Stimulated activated CD8-positive, alpha-beta memory T cell treated with anti-CD3 and anti-CD28 coated beads, Interleukin-15, amount 100 ng/mL, for 1 hour (primary cell): ENCODE measurements around the gene BSPH1.
"Not testable (repeated sequence)": the region's sequence is repeated elsewhere in the genome, so short reads cannot be mapped to it uniquely, and the experiment has no call there.

Experiments used
- DNase-seq: peaks from one replicate; pipeline ENCODE4 v3.0.0-alpha.2; 2020; ENCODE audit warnings: low read depth

The BSPH1 gene, protein sequence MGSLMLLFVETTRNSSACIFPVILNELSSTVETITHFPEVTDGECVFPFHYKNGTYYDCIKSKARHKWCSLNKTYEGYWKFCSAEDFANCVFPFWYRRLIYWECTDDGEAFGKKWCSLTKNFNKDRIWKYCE

DNA sequence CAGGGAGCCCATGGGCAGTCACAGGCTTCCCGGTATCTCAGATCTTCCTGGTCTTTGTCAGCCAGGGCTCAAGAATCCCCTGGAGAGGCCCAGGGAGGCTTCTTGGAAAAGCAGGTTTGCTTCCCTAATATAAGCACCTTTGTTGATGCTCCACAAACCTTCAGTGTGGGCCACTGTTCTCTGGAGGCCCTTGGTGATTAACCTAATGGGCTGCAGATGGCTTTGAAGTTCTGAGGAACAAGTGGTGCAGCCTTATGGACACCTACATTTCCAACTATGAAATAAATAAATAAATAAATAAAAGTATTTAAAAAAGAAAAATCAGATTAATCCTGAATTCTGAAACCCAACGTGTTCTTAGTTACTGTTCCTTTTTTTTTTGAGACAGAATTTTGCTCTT, at the start of gene BSPH1:
Gene BSPH1, minus strand, starts transcription at position 101 of the 400 bp plus-strand sequence. Its CDS starts 89 bp downstream, at position 12.
- no peak for DNase-seq

- DNase-seq: no peak
Observed at GRCh38 chr19:48036765-48037164, 44.8 kb upstream of the BSPH1 start.

DNA sequence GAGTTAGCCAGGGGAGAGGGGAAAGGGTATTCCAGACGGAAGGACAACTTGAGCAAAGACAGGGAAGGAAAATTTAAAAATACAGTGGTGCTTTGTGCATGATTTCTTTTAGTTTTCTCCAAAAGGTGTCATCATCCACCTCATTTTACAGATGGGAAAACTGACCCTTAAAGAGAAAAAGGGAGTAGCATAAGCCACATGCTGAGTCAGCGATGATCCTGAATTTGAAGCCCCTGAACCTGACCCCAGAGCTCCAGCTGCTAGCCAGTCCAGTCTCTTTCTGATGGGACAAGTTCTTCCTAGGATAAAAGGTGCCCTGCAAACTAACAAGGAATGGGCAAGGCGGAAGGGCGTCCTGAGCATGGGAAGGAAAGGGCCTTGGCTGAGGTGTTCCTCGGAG, 41.6 kb upstream of the BSPH1 start:
- no peak for DNase-seq

DNA sequence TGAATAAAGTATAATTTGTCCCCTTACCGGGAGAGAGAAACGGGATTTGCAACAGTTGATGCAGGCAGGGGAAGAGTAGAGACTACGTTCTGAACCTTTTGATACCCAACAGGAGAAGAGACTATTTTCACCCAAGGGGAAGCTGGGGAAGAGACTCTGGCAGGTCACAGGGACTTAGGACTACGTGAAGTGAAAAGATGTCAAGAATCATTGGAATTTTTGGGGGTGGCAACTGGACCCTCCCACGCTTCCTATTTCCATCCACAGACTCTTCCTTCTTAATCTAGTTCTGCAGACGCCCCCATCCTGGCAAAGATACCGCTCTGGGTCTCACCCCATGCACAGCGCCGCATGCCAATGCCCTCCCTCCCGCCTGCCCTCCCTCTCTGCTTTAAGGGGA, 38.1 kb upstream of the BSPH1 start:
- no peak for DNase-seq

- no peak for DNase-seq
Observed at GRCh38 chr19:48029431-48029830, 37.5 kb upstream of the BSPH1 start.

GRCh38 chr19:48025480-48025879, 33.5 kb upstream of the BSPH1 start:
- no peak for DNase-seq

GRCh38 chr19:48023518-48023917, 31.5 kb upstream of the BSPH1 start:
- no peak for DNase-seq

GRCh38 chr19:48023011-48023410, 31.0 kb upstream of the BSPH1 start:
- DNase-seq: no peak

DNA sequence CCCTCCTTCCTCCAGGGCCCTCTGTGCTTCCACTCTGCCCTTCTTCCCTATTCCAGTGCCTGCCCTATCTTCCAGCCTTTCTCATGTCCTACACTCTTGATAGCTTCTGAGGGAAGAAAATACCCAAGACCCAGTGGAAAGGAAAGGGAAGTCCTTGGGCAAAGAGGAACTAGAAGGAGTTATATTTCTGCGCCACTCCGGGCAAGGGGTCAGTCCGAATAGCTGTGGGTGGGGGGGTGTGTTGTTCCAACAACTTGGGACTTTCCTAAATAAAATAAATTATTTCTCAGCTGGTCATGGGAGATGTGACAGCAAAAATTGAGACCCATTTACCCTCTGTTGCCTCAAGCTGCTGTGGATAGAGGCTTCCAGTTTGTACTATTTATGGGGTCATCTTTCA, 28.7 kb upstream of the BSPH1 start:
- DNase-seq: no peak

- DNase-seq: no peak
Observed at GRCh38 chr19:48010932-48011758, 19.2 kb upstream of the BSPH1 start.

- no peak for DNase-seq
Observed at GRCh38 chr19:48006762-48007161, 14.8 kb upstream of the BSPH1 start.

DNA sequence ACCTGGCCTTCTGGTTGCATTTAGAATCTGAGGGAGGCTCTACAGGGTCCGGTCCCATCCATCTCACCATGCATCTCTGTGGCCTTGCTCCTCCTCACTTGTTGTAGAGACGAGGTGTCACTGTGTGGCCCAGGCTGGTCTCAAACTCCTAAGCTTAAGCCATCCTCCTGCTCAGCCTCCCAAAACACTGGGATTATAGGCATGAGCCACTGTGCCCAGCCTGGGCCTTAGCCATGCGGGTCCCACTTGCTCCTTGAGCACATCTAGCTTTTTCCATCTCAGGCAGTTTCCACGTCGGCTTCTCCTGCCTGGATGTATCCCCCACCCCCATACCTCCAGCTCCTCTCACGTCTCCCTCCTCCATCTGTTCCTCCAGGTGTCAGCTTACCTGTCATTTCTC, 12.3 kb upstream of the BSPH1 start:
- no peak for DNase-seq

GRCh38 chr19:48000846-48001245, 8.9 kb upstream of the BSPH1 start:
- no peak for DNase-seq

GRCh38 chr19:47998800-47999199, 6.8 kb upstream of the BSPH1 start:
- no peak for DNase-seq

GRCh38 chr19:47996230-47996727, 4.3 kb upstream of the BSPH1 start:
- no peak for DNase-seq

- no peak for DNase-seq
Observed at GRCh38 chr19:47994209-47994802, 2.3 kb upstream of the BSPH1 start, which contains the start of gene ELSPBP1. TSS of gene ELSPBP1 (plus strand) at chr19:47994632. CDS start at chr19:48008668, 14,036 bp downstream.

GRCh38 chr19:47991191-47991808, 670 bp downstream of the BSPH1 start:
- no peak for DNase-seq

- no peak for DNase-seq
Observed at GRCh38 chr19:47973529-47973928, 18.4 kb downstream of the BSPH1 start.

DNA sequence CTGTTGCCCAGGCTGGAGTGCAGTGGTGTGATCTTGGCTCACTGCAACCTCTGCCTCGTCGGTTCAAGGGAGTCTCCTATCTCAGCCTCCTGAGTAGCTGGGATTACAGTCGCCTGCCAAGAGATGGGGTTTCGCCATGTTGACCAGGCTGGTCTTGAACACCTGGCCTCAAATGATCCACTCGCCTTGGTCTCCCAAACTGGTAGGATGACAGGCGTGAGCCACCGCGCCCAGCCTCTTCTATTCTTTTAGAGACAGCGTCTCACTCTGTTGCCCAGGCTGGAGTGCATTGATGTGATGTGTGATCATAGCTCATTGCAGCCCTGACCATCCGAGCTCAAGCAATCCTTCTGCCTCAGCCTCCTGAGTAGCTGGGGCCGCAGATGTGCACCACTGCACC, 36.0 kb downstream of the BSPH1 start:
- DNase-seq: not testable (repeated sequence)

DNA sequence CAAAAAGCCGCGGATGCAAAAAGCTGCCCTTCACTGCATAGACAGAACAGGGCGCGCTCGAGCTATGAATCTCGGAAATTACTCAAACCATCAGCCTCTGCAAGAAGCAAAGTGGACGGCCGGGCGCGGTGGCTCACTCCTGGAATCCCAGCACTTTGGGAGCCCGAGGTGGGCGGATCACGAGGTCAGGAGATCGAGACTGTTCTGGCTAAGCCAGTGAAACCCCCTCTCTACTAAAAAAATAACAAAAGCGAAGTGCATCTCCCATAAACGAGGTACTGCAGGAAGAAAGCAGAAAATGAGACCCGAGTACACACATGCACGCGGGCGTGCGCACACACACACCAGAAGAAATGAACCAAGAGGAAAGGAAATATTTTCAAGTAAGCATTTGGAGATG, 39.8 kb downstream of the BSPH1 start:
- not testable (repeated sequence) for DNase-seq

DNA sequence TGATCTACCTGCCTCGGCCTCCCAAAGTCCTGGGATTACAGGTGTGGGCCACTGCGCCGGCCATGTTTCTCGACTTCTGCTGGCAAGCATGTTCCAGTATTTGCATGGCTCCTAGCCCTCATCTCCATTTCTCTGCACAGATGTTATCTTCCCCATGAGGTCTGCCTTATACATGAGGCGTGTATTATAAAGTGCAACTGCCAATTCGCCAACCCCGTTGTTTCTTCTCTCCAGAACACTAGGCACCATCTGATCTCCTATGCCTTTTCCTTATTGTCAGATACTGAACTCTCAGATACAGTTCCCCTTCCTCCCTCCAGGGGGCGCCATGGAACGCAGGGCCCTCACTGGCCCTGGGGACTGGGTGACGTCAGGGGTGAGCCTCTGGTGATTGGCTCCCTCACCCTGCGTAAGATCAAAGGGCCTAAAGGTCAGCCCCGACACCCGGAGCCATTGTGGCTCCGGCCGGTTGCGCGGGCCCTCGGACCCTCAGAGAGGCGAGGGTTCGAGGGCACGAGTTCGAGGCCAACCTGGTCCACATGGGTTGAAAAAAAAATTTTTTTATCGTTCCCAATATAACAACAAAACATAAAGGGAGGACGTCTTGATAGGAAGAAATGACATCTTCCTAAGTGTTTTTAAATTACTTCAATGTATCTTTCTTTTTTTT, 42.0 kb downstream of the BSPH1 start:
- not testable (repeated sequence) for DNase-seq

GRCh38 chr19:47928581-47928980, 63.4 kb downstream of the BSPH1 start:
- not testable (repeated sequence) for DNase-seq
